Activated CD8-positive, alpha-beta memory T cell treated with anti-CD3 and anti-CD28 coated beads for 1 hour (primary cell): ENCODE data around the gene KLK11.
"Not testable (repeated sequence)": the region's sequence is repeated elsewhere in the genome, so short reads cannot be mapped to it uniquely, and the experiment has no call there.

Source experiments
- DNase-seq, 2 donors: peaks; one replicate each; pipeline ENCODE4 v3.0.0-alpha.2; 2020; ENCODE audit warnings: low read depth in 1 of 2; ENCODE audit errors: extremely low read depth in 1 of 2

Gene KLK11

DNA sequence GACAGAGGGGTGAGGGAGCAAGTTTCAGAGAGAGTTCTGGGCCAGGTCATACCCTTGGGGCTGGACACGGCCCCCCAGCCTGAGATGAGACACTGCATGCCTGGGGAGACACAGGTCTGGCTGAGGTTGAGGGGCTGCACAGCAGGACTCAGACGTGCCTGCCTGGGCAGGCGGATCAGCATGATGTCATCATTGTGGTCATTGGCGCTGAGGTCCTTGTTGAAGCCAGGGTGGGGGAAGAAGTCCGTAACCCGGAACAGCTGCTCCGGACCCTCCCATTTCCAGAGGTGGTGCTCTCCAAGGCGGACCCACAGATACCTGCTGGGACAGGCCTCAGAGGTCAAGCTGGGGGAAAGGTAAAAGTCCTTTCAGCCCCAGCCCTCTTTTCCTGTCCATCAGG is 20.0 kb downstream of the KLK11 start:
- no peak for DNase-seq

DNA sequence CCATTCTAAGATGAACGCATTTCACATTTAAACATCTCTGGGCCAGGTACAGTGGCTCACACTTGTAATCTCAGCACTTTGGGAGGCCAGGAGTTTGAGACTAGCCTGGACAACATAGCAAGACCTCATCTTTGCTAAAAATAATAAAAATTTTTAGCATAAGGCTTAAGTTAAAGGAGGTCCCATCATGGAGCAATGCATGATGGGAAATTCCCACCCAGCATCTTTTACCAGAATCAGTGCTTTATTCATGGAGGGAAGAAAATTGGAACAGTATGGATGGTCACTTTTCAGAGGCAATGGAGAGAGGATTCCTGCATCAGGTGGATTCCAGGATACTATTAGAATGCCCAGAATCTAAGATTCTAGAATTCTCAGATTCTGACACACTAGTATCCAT is 21.2 kb downstream of the KLK11 start:
- no peak for DNase-seq

DNA sequence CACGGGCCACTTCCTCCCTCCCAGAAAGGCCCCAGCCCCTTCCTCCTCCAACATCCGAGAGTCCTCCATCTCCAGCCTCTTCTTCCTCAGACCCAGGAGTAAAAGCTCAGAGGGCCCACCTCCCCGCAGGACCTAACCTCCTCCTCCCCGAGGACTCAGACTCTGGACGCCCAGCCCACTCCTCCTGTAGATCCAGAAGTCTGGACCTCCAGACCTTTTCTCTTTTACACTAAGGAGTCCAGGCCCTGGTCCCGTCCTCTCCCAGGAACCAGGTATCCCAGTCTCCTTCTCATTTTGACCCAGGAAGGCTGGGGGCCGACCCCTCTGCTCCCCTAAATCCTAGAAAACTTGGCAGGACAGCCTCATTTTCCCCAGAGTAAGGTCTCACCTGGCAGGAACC is 23.1 kb downstream of the KLK11 start:
- no peak for DNase-seq

DNA sequence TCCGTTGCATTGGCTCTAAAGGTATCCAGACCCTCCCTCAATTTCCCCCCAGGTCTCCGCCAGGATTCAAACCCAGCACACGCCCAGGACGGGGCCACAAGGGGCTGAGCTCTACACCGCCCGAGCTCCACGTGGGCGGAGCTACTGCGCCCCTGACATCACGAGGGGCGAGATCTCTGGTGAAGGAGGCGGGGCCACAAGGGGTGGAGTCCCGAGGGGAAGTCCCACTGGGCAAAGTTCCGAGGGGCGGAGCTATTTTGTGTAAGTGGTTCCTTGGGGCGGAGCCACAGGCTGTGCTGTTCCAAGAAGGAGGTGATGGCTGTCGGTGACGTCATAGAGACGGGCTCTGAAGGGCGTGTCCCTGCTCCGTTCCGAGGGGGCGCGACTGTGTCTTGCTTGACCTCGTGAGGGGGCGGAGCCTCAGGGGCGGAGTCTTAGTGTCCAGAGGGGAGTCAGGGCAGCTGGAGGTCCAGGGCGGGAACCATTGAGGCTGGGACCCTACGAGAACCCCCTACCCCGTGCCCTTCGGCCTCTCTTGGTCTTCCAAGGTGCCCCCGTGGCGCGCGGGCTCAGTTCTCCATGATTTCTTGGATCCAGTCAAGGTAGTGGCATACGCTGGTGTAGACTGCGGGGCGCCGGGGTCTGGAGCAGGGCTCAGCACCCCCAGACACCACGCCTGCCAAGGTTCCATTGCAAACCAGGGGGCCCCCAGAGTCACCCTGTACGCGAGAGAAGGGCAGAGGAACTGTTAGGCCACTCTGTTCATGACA is 23.7 kb downstream of the KLK11 start:
- DNase-seq, result no peak

DNA sequence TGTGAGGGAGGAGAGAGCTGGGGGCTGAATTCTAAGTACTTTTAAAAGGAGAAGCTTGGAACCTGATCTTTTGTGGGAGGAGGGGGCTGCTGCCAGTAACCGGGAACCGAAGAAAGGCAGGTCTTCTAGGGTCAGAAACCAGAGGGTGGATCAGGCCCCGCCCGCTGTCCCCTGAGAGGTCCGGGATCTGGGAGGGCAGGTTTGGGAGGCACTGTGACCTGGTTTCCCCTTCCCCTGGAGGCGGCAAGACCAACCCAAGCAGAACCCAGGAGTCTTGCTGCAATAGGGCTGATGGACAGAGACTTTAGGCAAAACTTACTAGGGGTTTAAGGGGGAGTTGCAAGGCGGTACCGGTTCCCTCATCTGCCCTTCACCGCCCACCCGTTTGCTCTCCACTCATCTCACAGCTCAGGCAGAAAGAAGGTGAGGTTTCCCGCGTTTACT is 24.3 kb downstream of the KLK11 start:
- no peak for DNase-seq

DNA sequence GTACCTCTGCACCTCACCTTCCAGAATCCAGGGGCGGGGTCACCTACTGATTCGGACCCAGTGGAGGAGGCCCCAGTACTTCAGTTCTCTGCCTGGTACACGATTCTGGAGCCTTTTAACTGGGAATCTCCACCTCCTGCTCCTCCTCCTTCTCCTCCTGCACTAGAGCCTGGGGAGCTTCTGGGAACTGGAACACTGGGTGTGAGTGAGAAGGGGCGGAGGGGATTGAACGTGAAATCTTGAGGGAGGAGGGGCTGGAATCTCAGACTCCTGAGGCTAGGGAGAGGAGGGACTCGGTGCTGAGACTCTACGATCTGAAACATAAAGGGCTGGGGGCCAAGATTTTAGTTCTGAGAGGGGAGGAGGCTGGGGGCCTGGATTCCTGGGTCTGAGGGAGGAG is 24.9 kb downstream of the KLK11 start, which contains the start of gene KLK8:
Gene KLK8, minus strand, starts transcription at position 90 of the 400 bp plus-strand sequence. CDS start 437 bp downstream, outside the sequence.
- DNase-seq, result no peak

DNA sequence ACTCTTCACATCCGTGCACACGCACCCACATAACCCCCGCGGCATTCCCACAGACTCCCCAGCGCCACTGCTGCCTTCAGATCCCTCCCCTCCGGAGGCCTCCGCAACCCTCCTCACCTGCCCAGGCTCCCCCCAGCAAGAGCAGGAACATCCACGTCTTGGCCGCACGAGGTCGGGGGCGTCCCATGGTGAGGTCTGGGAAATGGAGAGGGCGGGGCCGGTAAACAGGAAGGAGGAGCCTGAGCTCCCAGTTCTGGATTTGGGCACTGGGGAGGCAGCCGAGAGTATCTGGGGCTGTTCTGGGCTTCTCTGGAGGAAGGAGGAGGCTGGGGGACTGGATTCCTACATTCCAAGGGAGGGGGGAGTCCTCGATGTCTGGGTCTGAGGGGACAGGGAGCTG is 25.4 kb downstream of the KLK11 start:
- DNase-seq, result no peak

DNA sequence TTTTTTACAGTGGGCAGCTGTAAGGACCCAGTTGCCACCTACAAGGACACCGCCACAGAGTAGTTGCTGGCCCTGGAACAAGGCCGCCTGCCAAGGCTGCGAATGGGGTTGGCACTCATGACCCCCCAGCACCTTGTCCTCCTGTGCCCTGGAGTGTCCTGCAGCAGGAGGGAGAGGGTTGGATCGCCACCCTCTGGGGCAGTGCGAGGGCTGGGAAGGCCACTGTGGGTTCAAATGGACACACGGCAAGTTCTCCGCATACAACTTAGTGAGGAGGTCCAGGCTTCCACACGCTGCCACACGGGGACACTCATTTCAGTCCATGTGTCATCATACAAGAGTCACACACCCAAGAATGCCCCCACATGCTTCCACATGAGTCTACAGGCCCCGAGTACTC is 26.0 kb downstream of the KLK11 start:
- DNase-seq, result no peak

DNA sequence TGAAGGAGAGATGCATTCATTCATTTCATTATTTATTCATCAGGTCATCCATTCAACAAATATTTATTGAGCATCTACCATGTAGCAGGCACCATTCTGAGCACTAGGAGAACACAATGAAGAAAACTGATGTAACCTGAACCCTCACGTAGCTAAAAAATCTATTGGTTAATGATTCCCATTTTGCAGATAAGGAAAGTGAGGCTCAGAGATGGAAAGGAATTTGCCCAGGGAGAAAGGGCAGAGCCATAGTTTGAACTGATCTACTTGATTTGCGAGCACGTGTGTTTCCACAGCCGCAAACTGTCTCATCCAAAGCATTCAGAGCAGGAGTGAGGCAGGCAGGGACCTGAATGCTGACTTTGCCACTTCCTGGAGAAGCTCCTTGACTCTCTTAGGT is 27.7 kb downstream of the KLK11 start:
- no peak for DNase-seq

DNA sequence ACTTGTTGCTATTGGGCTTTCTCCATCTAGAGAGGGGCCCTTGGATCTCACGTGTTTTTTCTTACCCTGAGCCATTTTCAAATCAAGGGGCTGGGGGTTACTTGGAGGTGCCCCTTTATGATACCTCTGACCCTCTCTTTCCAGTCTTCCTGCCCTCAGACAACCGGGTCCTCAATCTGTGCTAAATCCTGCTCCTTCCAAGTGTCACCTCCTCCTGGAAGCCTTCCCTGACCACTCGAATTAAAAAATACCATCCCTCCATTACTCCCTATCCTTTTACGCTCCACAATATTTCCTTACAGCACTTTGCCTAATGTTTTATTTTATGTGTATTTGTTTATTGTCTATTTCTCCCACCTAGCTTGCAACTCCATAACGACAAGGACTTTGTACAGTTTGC is 28.4 kb downstream of the KLK11 start:
- no peak for DNase-seq

DNA sequence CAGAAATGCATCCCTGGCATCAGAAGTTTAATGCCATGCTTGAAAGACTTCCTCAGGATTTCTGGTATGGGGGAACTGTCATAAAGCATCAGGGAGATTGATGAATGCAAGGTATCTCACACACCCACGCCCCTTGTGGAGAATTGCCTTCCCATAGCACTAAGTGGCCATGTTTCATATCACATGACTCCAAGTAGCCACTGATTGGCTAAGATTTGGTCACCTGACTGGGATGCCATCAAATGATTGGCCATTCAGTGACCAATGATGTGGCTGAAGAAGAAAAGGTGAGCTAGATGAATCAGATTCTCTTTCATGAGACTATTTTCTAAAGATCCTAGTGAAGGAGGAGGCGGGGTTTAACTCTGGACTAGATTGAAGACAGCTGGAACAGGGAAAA is 32.3 kb downstream of the KLK11 start:
- DNase-seq, result no peak

DNA sequence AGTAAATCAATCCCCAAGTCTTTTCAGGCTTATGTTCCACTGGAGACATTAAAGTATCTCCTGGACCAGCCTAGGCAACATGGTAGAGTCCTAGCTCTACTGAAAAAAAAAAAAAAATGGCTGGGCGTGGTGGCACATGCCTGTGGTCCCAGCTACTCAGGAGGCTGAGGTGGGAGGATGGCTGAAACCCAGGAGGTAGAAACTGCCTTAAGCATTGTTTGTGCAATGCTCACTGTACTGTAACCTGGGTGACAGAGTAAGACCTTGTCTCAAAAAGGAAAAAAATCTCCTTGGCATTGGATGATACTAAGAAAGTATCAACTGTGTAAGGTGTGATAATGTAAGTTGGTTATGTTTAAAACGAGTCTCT is 33.8 kb downstream of the KLK11 start:
- DNase-seq, result no peak

DNA sequence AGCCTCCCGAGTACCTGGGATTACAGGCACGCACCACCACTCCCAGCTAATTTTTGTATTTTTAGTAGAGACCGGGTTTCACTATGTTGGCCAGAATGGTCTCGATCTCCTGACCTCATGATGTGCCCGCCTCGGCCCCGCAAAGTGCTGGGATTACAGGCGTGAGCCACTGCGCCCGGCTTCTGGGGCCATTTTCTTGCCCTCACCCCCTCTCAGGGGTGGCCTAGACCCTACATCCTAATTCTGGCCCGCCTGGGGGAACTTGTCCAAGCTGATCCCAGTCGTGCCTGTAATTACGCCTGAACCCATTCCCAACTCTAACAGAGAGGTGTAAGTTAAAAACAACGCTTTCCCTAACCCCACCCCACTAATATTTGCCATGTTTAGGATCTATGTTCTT is 42.0 kb downstream of the KLK11 start:
- not testable (repeated sequence) for DNase-seq

DNA sequence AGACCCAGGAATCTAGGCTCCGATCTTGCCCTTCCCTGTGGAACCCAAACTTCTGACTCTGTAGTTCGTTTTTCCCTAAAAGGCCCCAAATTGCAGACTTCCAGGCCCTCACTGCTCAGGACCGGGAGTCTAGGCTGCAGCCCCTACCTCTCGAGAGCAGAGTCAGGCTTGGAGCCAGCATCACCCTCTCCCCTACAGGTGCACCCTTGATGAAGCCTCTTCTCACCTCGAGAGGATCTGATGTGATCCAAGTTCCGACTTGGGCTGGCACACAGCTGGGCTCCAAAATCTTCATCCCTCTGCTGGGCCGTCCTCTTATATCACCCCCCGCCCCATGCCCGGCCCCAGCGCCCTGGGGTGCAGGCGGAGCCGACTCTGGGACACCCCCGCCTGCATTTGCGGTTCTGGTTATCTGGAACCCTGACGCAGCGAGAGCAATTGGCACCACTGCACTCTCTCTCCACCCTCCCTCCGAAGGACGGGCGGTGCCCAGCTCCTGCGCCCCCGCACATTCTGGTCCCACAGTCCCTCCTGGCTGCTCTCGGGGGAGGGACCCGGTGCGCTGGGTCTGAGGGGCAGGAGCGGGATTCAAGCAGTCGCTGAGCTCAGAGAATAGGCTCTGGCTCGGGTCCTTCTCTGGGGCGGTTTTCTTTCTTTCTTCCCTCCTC is 42.7 kb downstream of the KLK11 start, which contains the start of gene KLK7:
Gene KLK7, minus strand, starts transcription at position 293 of the 668 bp plus-strand sequence. CDS start 1,518 bp downstream, outside the sequence.
- no peak for DNase-seq

DNA sequence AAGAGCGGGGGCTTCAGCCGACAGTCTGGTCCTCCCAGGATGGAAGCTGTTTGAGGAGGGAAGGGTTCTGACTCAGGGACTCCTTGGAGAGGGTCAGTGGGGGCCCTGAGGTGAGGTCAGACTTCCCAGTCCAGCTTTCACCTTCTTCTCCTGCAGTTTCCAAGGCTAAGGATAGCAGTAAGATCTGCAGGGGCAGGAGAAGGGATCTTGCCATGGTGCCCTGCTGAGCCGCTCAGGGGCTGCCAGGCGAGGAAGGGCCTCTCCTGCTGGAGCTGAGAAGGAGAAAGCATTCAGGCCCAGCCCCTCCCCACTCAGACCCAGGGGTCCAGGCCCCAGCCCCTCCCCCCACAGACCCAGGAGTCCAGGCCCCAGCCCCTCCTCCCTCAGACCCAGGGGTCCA is 44.2 kb downstream of the KLK11 start:
- DNase-seq, result no peak

DNA sequence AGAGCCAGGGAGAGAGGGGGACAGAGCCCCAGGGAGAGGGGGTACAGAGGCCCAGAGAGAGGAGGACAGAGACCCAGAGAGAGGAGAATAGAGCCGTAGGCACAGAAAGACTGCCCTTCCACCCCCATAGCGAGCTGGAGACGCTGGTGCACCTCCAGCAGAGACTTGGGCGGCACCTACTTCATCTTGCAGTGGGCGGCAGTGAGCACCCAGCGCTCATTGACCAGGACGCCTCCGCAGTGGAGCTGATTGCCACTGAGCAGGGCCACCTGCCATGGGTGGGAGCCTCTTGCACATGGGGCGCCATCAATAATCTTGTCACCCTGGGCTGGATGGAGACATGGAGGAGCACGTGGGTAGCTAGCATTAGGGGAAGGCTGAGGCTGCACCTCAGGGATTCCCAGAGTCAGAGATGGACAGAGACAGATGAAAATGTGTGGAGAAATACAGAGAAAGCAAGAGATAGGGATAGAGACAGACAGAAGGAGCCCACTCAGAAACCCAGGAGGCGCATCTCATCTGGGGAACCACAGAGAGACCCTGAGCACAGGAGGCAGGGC is 44.7 kb downstream of the KLK11 start:
- DNase-seq, result no peak

DNA sequence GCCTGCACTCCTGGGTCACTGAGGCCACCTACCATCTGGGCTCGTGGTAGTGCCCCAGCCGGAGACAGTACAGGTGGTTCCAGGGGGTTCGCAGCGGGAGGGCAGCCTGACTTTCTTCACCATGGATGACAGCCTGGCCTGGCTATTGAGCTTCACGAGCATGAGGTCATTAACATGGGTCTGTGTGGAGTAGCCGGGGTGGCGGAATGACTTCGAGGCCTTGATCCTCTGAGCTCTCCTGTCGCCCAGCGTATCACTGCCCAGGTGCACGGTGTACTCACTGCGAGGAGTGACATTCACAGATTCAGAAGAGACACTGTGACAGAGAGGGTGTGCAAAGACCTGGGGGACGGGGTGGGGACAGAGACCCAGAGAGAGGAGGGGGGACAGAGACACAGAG is 46.2 kb downstream of the KLK11 start:
- DNase-seq, result no peak

DNA sequence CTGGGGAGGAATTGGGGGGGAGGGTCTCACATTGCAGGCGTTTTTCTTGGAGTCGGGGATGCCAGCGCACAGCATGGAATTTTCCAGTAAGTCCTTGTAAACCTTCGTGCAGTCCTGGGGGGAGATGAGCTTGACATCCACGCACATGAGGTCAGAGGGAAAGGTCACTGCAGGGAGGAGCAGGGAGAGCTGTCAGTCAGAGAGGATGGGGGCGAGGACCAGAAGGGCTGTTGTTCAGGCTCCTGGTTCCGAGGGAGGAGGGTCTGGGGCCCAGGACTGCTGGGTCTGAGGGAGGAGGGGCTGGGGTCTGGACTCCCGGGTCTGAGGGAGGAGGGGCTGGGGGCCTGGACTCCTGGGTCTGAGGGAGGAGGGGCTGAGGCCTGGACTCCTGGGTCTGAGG is 46.7 kb downstream of the KLK11 start:
- DNase-seq, result no peak

DNA sequence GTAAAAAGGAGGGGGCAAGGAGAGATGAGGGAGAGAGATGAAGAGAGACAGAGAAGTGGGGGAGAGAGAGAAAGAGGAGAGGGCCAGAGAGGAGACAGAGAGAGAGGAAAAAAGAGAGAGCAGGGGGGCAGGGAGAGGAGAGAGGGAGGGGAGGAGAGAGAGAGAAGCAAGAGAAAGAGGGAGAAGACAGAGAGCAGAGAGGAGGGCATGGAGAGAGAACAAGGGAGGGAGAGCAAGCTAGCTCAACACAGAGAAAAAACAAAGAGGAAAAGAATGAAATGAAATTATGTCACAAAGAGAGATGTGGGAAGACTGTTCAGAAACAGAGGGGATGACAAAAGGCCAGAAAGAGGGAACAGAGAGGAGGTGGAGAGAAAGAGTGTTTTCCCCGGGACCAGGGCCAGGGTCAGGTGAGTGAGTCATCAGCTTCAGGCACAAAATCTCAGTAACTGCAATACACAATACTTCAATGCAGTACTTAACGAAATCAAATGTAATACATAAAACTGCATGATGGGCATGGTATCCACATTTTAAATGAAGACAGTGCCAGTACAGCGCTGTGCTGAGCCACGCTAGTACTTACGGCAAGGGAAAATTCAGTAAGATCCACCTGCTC is 47.5 kb downstream of the KLK11 start:
- no peak for DNase-seq

DNA sequence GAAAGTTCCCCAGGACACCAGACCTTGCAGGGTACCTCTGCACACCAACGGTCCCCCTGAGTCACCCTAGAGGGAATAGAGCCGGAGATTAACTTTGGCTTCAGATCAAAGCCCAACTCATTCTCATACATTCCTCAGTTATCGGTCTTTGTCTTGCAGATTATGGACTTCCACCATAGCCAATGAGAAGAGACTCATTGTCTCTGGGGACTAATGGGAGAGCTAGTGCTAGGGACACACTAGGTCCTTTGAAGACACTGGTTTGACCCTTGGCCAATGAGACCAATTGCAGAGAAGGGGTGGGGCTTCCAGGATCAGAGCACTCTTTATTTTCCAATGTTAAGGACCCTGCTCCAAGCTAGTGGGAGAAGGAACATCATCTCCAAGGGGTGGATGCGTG is 48.8 kb downstream of the KLK11 start:
- no peak for DNase-seq

DNA sequence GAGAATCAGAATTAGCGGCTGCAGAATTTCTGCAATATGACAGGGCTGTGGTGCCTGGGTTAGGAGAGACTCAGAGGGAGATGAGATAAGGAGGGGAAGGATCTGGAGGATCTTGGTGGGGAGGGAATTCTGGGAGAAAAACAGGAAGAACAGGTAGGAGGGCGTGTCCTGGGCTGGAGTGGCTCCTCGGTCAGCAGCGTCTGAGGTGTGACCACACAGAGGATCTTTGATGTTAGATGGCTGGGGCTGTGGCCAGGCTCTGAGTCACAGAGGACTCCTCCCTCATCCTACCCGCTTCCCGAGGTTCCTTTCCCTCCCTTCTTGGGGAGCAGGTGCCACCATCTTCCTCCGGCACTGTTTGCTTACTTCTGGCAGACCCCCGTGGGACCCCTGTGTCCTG is 50.6 kb downstream of the KLK11 start:
- no peak for DNase-seq
